H9 (cell line): ENCODE data around the gene TBC1D19. TPM values are rescaled to one million over a fixed set of nuclear protein-coding genes. Genes with fewer than 3 reads are reported as not detected.

ENCODE experiments used
- DNase-seq: peaks from one replicate; pipeline ENCODE4 v3.0.0-alpha.2; 2017
- H2AFZ ChIP-seq: one replicate; pipeline ENCODE4 v1.6.1; 2013; ENCODE audit warnings: mild to moderate bottlenecking, low read length, control low read depth, moderate library complexity
- H2AK5ac ChIP-seq: 2 replicates; pipeline ENCODE4 v1.6.1; 2013; ENCODE audit warnings: low read length, control low read depth, mixed read lengths; ENCODE audit not compliant: insufficient read length
- H2BK120ac ChIP-seq: one replicate; pipeline ENCODE4 v1.6.1; 2013; ENCODE audit warnings: low read depth, mild to moderate bottlenecking, low read length, control low read depth, inconsistent platforms; ENCODE audit not compliant: poor library complexity, severe bottlenecking
- H2BK12ac ChIP-seq: 2 replicates; pipeline ENCODE4 v1.6.1; 2013; ENCODE audit warnings: low read length, control low read depth, mixed read lengths, low read depth; ENCODE audit not compliant: insufficient read length
- H2BK15ac ChIP-seq: 2 replicates; pipeline ENCODE4 v1.6.1; 2013; ENCODE audit warnings: low read depth, low read length, control low read depth
- H2BK20ac ChIP-seq: one replicate; pipeline ENCODE4 v1.6.1; 2013; ENCODE audit warnings: low read depth, mild to moderate bottlenecking, low read length, control low read depth, inconsistent platforms; ENCODE audit not compliant: poor library complexity, severe bottlenecking
- H2BK5ac ChIP-seq: 2 replicates; pipeline ENCODE4 v1.6.1; 2013; ENCODE audit warnings: low read length, control low read depth, mixed read lengths; ENCODE audit not compliant: insufficient read length
- H3K14ac ChIP-seq: 2 replicates; pipeline ENCODE4 v1.6.1; 2013; ENCODE audit warnings: low read length, control low read depth; ENCODE audit not compliant: insufficient read depth
- H3K18ac ChIP-seq: 2 replicates; pipeline ENCODE4 v1.6.1; 2013; ENCODE audit warnings: low read depth, mild to moderate bottlenecking, mixed read lengths, low read length, control low read depth; ENCODE audit not compliant: insufficient read length
- H3K23ac ChIP-seq: 2 replicates; pipeline ENCODE4 v1.6.1; 2013; ENCODE audit warnings: low read length, control low read depth, mixed read lengths, low read depth; ENCODE audit not compliant: insufficient read length
- H3K23me2 ChIP-seq: 2 replicates; pipeline ENCODE4 v1.6.1; 2013; ENCODE audit warnings: low read depth, mild to moderate bottlenecking, mixed read lengths, low read length, control low read depth; ENCODE audit not compliant: insufficient read length, poor library complexity, severe bottlenecking
- H3K27ac ChIP-seq: 2 replicates; pipeline ENCODE4 v1.5.1; 2013; ENCODE audit warnings: low read length, control low read depth, mixed read lengths, low read depth; ENCODE audit not compliant: insufficient read length
- H3K27me3 ChIP-seq: 2 replicates; pipeline ENCODE4 v1.6.1; 2013; ENCODE audit warnings: low read length, control low read depth, inconsistent platforms; ENCODE audit not compliant: insufficient read depth
- H3K4ac ChIP-seq: 2 replicates; pipeline ENCODE4 v1.6.1; 2013; ENCODE audit warnings: low read depth, mild to moderate bottlenecking, control low read depth, inconsistent platforms, low read length, moderate library complexity
- H3K4me1 ChIP-seq: 2 replicates; pipeline ENCODE4 v1.6.1; 2013; ENCODE audit warnings: low read length, control low read depth, inconsistent platforms; ENCODE audit not compliant: insufficient read depth
- H3K4me2 ChIP-seq: 2 replicates; pipeline ENCODE4 v1.6.1; 2013; ENCODE audit warnings: low read length, control low read depth, mixed read lengths; ENCODE audit not compliant: insufficient read length, insufficient read depth
- H3K56ac ChIP-seq: 2 replicates; pipeline ENCODE4 v1.6.1; 2013; ENCODE audit warnings: low read depth, mild to moderate bottlenecking, mixed read lengths, low read length, control low read depth; ENCODE audit not compliant: insufficient read length
- H3K79me1 ChIP-seq: 2 replicates; pipeline ENCODE4 v1.6.1; 2013; ENCODE audit warnings: low read depth, mild to moderate bottlenecking, moderate library complexity, low read length, control low read depth, inconsistent platforms; ENCODE audit not compliant: insufficient read depth, poor library complexity, severe bottlenecking
- H3K79me2 ChIP-seq: 2 replicates; pipeline ENCODE4 v1.6.1; 2013; ENCODE audit warnings: low read length, control low read depth, inconsistent platforms; ENCODE audit not compliant: insufficient read depth
- H3K9ac ChIP-seq: 2 replicates; pipeline ENCODE4 v1.6.1; 2013; ENCODE audit warnings: low read length, control low read depth, mixed read lengths; ENCODE audit not compliant: insufficient read length; ENCODE audit errors: extremely low read depth
- H3K9me3 ChIP-seq: one replicate; pipeline ENCODE4 v1.6.1; 2013; ENCODE audit warnings: low read depth, low read length, inconsistent platforms; ENCODE audit not compliant: control insufficient read depth
- H3T11ph ChIP-seq: one replicate; pipeline ENCODE4 v1.6.1; 2013; ENCODE audit warnings: mild to moderate bottlenecking, low read length, control low read depth, inconsistent platforms
- H4K20me1 ChIP-seq: one replicate; pipeline ENCODE4 v1.6.1; 2013; ENCODE audit not compliant: control insufficient read depth, insufficient read length, insufficient read depth
- H4K5ac ChIP-seq: 2 replicates; pipeline ENCODE4 v1.6.1; 2013; ENCODE audit warnings: low read depth, mild to moderate bottlenecking, mixed read lengths, low read length, control low read depth; ENCODE audit not compliant: insufficient read length
- H4K8ac ChIP-seq: replicated peaks from 2 replicates; pipeline ENCODE4 v1.6.1; 2013; ENCODE audit warnings: low read length, control low read depth, mixed read lengths, low read depth; ENCODE audit not compliant: insufficient read length
- H4K91ac ChIP-seq: 2 replicates; pipeline ENCODE4 v1.6.1; 2013; ENCODE audit warnings: low read depth, mild to moderate bottlenecking, moderate library complexity, mixed read lengths, low read length, control low read depth; ENCODE audit not compliant: insufficient read length
- H3K27ac Mint-ChIP-seq, 3 experiments: 2 replicates in 2 of 3; 3 replicates in 1 of 3; pipeline ENCODE4 v1.8.0; 2020 to 2021; ENCODE audit warnings: mixed read lengths in 3 of 3, mild to moderate bottlenecking in 1 of 3, moderate library complexity in 1 of 3
- H3K27me3 Mint-ChIP-seq: 2 replicates; pipeline ENCODE4 v1.8.0; 2021; ENCODE audit warnings: low read depth, mild to moderate bottlenecking, moderate library complexity, mixed read lengths
- H3K36me3 Mint-ChIP-seq, 3 experiments: 2 replicates in 2 of 3; 3 replicates in 1 of 3; pipeline ENCODE4 v1.8.0; 2020 to 2021; ENCODE audit warnings: low read depth in 3 of 3, mixed read lengths in 3 of 3; ENCODE audit not compliant: insufficient read depth in 1 of 3
- H3K4me1 Mint-ChIP-seq, 2 experiments: 2 replicates each; pipeline ENCODE4 v1.8.0; 2020; ENCODE audit warnings: mixed read lengths in 2 of 2
- H3K4me3 Mint-ChIP-seq, 2 experiments: 2 replicates in 1 of 2; 3 replicates in 1 of 2; pipeline ENCODE4 v1.8.0; 2020 to 2021; ENCODE audit warnings: mild to moderate bottlenecking in 2 of 2, mixed read lengths in 2 of 2, moderate library complexity in 1 of 2
- H3K9me3 Mint-ChIP-seq, 2 experiments: 2 replicates in 1 of 2; 3 replicates in 1 of 2; pipeline ENCODE4 v1.8.0; 2020; ENCODE audit warnings: mild to moderate bottlenecking in 2 of 2, mixed read lengths in 2 of 2, moderate library complexity in 1 of 2
- CTCF ChIP-seq: fragments of 200-600 bp; sonication (generic); conservative IDR thresholded peaks from 3 replicates; pipeline ENCODE4 v1.8.0; 2021; ENCODE audit warnings: antibody characterized with exemption, mild to moderate bottlenecking
- total RNA-seq: library from RNA; stranded (reverse); gene quantifications from 2 replicates; pipeline ENCODE4 v1.2.1, GENCODE V29; 2021

TBC1D19 gene
- total RNA-seq, 1 experiment from 2014 or later = 3.2 TPM

GRCh38 chr4:26724534-26724933 is 140.7 kb downstream of the TBC1D19 start:
- Mint-ChIP-seq H3K27ac (no peak overlapping the region), H3K4me3 (no peak overlapping the region), H3K36me3 (no peaks in the 10 kb centered on the region), H3K4me1 (no peaks in the 10 kb centered on the region), H3K27me3 (no peaks in the 10 kb centered on the region), H3K9me3 (no peaks in the 10 kb centered on the region)
- Histone ChIP-seq H4K91ac (no peak overlapping the region), H3K27ac (no peak overlapping the region), H3K4ac (no peak overlapping the region), H2BK20ac (no peak overlapping the region), H3K23ac (no peak overlapping the region), H3K79me1 (no peaks in the 10 kb centered on the region), H3K18ac (no peak overlapping the region), H4K8ac (no peak overlapping the region), H3K4me2 (no peak overlapping the region), H3K23me2 (no peaks in the 10 kb centered on the region), H2BK12ac (no peak overlapping the region), H3K9ac (no peak overlapping the region), H3K4me1 (no peaks in the 10 kb centered on the region), H3K79me2 (no peaks in the 10 kb centered on the region), H2AFZ (no peak overlapping the region), H3K56ac (no peak overlapping the region), H3K27me3 (no peaks in the 10 kb centered on the region), H4K5ac (no peak overlapping the region), H3T11ph (no peak overlapping the region), H2BK5ac (no peak overlapping the region), H3K9me3 (no peaks in the 10 kb centered on the region), H3K14ac (no peak overlapping the region), H2AK5ac (no peak overlapping the region), H4K20me1 (no peaks in the 10 kb centered on the region), H2BK120ac (no peak overlapping the region), H2BK15ac (no peak overlapping the region)
- no peak for DNase-seq
- TF ChIP-seq CTCF = no peak
